ENCODE data around the gene WDR86. TPM values are rescaled to one million over a fixed set of nuclear protein-coding genes. Genes with fewer than 3 reads are reported as not detected.

The WDR86 gene
- total RNA-seq, 1 experiment from 2014 or later, result 24.4 TPM

DNA sequence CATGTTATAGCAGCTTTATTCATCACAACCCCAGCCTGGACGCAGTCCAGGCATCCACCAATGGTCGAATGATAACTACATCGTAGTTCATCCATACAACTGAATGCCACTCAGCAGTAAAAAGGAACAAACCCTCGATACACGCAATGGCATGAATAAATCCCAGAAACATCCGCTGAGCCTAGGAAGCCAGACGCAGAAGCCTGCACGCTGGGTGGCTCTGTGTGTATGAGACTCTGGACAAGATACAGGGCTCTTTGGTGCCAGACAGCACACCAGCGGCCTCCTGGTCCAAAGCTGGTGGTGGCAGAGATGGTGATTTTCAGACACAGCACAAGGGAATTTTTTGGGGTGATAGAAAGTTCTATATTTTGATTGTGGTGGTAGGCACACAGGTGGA is 40.2 kb upstream of the WDR86 start (continued):
- TF ChIP-seq, protein P1, sequence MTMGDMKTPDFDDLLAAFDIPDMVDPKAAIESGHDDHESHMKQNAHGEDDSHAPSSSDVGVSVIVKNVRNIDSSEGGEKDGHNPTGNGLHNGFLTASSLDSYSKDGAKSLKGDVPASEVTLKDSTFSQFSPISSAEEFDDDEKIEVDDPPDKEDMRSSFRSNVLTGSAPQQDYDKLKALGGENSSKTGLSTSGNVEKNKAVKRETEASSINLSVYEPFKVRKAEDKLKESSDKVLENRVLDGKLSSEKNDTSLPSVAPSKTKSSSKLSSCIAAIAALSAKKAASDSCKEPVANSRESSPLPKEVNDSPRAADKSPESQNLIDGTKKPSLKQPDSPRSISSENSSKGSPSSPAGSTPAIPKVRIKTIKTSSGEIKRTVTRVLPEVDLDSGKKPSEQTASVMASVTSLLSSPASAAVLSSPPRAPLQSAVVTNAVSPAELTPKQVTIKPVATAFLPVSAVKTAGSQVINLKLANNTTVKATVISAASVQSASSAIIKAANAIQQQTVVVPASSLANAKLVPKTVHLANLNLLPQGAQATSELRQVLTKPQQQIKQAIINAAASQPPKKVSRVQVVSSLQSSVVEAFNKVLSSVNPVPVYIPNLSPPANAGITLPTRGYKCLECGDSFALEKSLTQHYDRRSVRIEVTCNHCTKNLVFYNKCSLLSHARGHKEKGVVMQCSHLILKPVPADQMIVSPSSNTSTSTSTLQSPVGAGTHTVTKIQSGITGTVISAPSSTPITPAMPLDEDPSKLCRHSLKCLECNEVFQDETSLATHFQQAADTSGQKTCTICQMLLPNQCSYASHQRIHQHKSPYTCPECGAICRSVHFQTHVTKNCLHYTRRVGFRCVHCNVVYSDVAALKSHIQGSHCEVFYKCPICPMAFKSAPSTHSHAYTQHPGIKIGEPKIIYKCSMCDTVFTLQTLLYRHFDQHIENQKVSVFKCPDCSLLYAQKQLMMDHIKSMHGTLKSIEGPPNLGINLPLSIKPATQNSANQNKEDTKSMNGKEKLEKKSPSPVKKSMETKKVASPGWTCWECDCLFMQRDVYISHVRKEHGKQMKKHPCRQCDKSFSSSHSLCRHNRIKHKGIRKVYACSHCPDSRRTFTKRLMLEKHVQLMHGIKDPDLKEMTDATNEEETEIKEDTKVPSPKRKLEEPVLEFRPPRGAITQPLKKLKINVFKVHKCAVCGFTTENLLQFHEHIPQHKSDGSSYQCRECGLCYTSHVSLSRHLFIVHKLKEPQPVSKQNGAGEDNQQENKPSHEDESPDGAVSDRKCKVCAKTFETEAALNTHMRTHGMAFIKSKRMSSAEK (CRISPR knock-in tag; IDR thresholded peaks at IDR 0.05; ENCODE audit: borderline replicate concordance), result no peak
- TF ChIP-seq ETV6 (CRISPR knock-in tag; IDR thresholded peaks at IDR 0.05) (no peak), ZNF219 (CRISPR knock-in tag; IDR thresholded peaks at IDR 0.05; ENCODE audit: borderline replicate concordance) (no peak), NR1H2 (CRISPR knock-in tag; IDR thresholded peaks at IDR 0.05) (no peak), FOXJ3 (CRISPR knock-in tag; IDR thresholded peaks at IDR 0.05; ENCODE audit: borderline replicate concordance) (no peak), ZNF121 (CRISPR knock-in tag; IDR thresholded peaks at IDR 0.05) (no peak), ATF1 (CRISPR knock-in tag; IDR thresholded peaks at IDR 0.05) (no peak)
- TF ChIP-seq, protein P2, sequence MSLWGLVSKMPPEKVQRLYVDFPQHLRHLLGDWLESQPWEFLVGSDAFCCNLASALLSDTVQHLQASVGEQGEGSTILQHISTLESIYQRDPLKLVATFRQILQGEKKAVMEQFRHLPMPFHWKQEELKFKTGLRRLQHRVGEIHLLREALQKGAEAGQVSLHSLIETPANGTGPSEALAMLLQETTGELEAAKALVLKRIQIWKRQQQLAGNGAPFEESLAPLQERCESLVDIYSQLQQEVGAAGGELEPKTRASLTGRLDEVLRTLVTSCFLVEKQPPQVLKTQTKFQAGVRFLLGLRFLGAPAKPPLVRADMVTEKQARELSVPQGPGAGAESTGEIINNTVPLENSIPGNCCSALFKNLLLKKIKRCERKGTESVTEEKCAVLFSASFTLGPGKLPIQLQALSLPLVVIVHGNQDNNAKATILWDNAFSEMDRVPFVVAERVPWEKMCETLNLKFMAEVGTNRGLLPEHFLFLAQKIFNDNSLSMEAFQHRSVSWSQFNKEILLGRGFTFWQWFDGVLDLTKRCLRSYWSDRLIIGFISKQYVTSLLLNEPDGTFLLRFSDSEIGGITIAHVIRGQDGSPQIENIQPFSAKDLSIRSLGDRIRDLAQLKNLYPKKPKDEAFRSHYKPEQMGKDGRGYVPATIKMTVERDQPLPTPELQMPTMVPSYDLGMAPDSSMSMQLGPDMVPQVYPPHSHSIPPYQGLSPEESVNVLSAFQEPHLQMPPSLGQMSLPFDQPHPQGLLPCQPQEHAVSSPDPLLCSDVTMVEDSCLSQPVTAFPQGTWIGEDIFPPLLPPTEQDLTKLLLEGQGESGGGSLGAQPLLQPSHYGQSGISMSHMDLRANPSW (CRISPR knock-in tag; conservative IDR thresholded peaks at IDR 0.05; ENCODE audit: low read depth), result no peak
- TF ChIP-seq, protein P3, sequence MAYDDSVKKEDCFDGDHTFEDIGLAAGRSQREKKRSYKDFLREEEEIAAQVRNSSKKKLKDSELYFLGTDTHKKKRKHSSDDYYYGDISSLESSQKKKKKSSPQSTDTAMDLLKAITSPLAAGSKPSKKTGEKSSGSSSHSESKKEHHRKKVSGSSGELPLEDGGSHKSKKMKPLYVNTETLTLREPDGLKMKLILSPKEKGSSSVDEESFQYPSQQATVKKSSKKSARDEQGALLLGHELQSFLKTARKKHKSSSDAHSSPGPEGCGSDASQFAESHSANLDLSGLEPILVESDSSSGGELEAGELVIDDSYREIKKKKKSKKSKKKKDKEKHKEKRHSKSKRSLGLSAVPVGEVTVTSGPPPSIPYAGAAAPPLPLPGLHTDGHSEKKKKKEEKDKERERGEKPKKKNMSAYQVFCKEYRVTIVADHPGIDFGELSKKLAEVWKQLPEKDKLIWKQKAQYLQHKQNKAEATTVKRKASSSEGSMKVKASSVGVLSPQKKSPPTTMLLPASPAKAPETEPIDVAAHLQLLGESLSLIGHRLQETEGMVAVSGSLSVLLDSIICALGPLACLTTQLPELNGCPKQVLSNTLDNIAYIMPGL (CRISPR knock-in tag; IDR thresholded peaks at IDR 0.05), result no peak
- TF ChIP-seq, protein P4, sequence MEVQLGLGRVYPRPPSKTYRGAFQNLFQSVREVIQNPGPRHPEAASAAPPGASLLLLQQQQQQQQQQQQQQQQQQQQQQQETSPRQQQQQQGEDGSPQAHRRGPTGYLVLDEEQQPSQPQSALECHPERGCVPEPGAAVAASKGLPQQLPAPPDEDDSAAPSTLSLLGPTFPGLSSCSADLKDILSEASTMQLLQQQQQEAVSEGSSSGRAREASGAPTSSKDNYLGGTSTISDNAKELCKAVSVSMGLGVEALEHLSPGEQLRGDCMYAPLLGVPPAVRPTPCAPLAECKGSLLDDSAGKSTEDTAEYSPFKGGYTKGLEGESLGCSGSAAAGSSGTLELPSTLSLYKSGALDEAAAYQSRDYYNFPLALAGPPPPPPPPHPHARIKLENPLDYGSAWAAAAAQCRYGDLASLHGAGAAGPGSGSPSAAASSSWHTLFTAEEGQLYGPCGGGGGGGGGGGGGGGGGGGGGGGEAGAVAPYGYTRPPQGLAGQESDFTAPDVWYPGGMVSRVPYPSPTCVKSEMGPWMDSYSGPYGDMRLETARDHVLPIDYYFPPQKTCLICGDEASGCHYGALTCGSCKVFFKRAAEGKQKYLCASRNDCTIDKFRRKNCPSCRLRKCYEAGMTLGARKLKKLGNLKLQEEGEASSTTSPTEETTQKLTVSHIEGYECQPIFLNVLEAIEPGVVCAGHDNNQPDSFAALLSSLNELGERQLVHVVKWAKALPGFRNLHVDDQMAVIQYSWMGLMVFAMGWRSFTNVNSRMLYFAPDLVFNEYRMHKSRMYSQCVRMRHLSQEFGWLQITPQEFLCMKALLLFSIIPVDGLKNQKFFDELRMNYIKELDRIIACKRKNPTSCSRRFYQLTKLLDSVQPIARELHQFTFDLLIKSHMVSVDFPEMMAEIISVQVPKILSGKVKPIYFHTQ (CRISPR knock-in tag; IDR thresholded peaks at IDR 0.05), result no peak
- TF ChIP-seq, protein P5, sequence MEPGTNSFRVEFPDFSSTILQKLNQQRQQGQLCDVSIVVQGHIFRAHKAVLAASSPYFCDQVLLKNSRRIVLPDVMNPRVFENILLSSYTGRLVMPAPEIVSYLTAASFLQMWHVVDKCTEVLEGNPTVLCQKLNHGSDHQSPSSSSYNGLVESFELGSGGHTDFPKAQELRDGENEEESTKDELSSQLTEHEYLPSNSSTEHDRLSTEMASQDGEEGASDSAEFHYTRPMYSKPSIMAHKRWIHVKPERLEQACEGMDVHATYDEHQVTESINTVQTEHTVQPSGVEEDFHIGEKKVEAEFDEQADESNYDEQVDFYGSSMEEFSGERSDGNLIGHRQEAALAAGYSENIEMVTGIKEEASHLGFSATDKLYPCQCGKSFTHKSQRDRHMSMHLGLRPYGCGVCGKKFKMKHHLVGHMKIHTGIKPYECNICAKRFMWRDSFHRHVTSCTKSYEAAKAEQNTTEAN (CRISPR knock-in tag; IDR thresholded peaks at IDR 0.05), result no peak
- TF ChIP-seq, protein P6, sequence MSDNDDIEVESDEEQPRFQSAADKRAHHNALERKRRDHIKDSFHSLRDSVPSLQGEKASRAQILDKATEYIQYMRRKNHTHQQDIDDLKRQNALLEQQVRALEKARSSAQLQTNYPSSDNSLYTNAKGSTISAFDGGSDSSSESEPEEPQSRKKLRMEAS (CRISPR knock-in tag; IDR thresholded peaks at IDR 0.05), result no peak
- TF ChIP-seq, protein P7, sequence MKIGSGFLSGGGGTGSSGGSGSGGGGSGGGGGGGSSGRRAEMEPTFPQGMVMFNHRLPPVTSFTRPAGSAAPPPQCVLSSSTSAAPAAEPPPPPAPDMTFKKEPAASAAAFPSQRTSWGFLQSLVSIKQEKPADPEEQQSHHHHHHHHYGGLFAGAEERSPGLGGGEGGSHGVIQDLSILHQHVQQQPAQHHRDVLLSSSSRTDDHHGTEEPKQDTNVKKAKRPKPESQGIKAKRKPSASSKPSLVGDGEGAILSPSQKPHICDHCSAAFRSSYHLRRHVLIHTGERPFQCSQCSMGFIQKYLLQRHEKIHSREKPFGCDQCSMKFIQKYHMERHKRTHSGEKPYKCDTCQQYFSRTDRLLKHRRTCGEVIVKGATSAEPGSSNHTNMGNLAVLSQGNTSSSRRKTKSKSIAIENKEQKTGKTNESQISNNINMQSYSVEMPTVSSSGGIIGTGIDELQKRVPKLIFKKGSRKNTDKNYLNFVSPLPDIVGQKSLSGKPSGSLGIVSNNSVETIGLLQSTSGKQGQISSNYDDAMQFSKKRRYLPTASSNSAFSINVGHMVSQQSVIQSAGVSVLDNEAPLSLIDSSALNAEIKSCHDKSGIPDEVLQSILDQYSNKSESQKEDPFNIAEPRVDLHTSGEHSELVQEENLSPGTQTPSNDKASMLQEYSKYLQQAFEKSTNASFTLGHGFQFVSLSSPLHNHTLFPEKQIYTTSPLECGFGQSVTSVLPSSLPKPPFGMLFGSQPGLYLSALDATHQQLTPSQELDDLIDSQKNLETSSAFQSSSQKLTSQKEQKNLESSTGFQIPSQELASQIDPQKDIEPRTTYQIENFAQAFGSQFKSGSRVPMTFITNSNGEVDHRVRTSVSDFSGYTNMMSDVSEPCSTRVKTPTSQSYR (CRISPR knock-in tag; IDR thresholded peaks at IDR 0.05), result no peak
- TF ChIP-seq, protein P8, sequence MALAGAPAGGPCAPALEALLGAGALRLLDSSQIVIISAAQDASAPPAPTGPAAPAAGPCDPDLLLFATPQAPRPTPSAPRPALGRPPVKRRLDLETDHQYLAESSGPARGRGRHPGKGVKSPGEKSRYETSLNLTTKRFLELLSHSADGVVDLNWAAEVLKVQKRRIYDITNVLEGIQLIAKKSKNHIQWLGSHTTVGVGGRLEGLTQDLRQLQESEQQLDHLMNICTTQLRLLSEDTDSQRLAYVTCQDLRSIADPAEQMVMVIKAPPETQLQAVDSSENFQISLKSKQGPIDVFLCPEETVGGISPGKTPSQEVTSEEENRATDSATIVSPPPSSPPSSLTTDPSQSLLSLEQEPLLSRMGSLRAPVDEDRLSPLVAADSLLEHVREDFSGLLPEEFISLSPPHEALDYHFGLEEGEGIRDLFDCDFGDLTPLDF (CRISPR knock-in tag; IDR thresholded peaks at IDR 0.05), result no peak
